EH (cell line): ENCODE measurements around the gene BBX.
A peak's percentile ranks its signal among the peaks of the same experiment; 100 is the strongest.
"Not testable (repeated sequence)": the region's sequence is repeated elsewhere in the genome, so short reads cannot be mapped to it uniquely, and the experiment has no call there.

Experiments used
- DNase-seq: peaks from one replicate; pipeline ENCODE4 v3.0.0-alpha.2; 2015; ENCODE audit warnings: low read depth

BBX gene

DNA sequence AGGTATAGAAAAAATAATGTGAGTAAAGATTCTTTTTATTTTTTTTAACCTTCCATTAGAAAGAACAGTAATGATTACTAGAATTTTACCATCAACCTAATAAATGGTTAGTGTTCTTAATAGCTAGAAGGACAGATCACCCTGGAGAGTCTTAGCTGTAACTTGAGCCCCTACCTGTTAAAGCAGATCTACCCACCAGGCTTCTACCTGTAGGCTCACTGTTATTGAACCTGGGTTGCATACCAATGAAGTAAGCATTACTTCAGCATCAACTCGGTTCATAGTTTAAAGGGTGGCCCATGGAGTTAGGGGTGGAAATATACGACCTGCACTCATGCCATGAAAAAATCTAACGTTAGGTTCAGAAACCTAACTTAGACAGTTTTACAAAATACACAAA, 280.4 kb downstream of the BBX start:
- DNase-seq: no peak

DNA sequence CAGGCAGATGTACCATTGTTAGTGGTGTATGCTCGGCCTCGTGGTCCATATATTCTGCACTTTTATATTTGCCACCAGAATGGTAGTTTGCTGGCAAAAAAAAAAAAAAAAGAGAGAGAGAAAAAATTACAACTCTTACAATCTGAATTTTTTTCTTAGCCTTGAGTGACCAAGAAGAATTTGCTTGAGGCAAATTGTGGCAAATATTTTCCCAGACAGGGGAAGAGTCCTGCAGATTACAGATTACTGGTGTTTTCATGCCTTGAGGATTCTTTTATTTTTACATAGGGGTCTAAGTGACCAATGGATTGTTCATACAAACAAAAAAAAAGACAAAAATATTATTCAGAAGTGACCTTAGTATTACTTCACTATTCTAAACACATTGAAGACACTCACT, 283.3 kb downstream of the BBX start:
- DNase-seq: peak; percentile 44

DNA sequence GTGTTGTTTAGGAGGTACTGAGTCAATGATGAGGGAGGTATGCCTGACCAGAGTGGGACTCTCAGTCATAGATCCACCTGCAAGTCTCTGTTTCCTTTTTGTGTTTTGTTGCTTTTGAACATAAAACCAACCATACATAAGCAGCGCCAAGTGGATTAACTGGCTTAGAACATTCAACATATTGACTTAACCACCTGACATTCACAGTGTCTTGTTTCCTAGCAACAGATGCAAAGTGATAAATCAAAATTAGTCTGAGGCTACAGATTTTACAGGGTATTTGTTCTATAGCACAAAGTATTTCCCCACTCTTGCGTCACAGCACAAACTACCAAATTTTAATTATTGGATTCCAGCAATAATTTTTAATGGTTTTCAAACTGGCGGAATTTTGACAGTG, 283.8 kb downstream of the BBX start:
- no peak for DNase-seq

DNA sequence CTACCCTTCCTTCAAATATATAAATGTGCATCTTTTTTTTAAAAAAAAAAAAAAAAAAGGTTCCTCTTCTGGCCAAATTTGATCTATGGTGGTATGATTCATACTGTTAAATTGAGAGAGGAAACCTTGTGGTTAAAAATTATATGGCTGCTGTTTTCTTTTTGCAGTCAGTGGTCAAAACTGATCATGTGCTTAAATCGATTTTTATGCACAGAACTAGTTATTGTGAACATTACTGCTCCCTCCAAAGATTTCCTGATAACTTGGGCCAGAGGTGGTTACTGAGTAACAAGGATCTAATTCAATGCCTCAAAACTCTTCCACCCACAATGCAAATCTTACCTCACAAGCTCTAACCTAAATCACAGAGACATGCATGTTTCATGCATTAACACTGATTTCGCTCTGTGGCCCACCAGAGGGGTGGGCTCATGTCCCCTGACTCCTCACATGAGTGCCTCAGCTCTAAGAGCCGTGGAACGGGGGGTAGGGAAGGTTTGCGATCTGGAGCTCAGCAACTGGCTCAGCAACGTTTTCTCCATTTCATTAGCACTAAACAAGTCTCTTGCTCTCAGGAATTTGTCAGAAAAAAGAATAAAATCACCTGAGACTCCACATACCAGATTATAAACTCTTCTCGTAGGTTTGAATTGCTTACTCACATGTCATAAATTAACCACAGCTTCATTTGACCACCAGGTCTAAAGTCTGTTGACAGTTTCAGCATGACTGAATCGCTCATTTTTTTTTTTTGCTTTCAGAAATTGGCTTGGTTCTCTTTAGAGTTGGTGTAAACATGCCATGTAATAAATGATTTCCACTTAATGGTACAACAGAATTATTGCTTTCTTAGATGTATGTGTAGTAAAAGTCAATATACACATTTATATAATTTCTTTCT, 287.7 kb downstream of the BBX start:
- DNase-seq: no peak

DNA sequence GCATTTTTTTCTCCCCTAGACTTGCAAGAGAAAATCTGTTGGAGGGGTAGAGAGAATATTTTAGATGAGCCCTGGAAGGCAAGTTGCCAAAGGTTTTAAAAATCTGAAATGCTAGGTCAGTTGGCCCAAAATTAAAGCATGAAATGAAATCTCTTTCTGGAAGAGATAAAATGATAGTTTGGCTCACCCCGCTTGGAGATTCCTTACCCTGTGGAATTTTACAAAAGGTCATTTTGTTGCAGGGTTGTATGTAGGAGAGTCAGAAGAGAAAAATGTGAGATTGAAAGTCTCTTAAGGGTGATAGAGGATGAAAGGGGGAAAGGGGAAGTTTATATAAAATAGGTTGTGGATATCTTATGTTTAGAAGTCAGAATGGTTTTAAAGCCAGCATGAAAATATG, 290.3 kb downstream of the BBX start:
- peak; percentile 64 for DNase-seq

DNA sequence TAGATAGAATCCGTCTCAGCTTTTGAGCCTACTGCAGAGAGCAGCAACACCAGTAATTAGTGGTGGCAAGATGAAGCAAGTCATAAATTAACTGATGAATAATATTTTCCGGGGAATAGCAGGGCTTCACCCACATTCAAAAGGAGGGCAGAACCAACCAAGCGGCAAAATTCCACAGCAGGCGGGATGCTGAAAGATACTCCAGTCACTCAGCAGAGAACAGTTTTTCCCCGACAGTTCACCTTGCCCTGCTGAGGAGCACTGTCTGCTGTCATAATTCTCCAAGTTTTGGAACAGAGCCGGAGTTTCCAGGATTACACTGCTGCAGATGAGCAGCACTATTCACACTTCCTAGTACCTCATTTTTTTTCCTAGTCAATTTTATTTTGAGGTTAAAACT, 293.3 kb downstream of the BBX start:
- no peak for DNase-seq

DNA sequence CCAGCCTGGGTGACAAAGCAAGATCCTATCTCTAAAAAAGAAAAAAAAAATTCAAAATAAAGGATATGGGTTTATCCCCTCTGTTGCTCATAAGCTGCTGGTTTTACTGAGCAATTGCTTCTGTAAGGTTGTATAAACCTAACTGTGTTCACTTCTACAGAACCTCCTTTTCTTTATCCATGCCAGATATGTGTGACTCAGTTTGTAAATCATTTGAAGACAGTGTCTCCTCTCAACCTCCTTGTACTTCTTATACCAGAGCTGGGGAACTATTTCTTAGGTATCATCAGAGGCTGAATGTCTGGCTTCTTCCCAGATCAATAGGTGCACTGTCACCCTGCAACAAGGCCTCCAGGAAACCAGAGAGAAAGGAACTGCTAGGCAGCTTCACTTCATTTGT, 294.3 kb downstream of the BBX start:
- DNase-seq: no peak

DNA sequence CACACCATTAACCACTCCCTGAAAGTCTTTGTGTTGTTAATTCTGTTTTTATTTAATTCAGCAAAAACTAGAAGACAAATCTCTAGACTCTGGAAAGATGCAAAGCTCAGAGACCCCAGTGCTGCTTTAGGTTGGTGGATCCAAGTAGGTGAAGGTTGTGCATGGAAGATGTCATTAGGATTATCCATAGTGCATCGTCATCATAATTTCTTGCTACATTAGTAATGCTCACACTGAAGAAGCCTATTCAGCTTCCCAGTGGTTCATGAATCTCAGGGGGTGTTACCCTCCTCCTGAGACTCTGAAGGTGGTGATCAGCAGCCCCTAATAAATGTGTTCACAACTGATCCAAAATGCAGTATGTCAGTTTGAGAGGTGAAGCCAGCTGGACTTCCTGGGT, 295.3 kb downstream of the BBX start:
- DNase-seq: no peak

DNA sequence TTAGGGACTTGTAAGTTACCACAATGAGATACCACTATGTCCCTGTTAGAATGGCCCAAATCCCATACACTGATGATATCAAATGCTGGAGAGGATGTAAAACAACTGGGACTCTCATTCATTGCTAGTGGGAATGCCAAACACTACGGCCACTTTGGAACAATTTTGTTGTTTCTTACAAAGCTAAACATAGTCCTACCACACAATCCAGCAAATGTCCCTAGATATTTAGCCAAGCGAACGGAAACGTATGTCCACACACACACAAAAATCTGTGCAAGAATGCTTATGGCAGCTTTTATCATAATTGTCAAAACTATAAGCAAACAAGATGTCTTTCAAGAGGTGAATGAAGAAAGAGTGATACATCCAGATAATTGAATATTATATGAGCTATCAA, 296.9 kb downstream of the BBX start:
- no peak for DNase-seq

DNA sequence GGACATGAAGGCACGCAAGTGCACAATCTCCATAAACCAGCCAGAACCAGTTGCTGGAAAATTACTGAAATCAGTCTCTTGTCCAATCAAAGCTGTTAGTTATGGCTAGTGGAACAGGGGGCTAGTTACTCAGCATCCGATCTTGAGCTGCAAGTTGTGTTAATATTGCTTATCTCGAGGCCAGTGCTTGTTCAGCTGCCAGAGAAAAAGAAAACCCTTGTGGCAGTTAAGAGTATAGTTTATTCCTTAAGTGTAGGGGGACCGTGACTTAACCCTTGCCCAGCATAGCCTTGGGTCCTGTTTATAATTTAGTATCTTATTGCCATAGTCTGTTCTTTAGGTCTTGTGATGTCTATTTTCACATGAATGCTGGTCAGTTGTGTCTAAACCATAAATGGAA, 299.5 kb downstream of the BBX start:
- DNase-seq: no peak

DNA sequence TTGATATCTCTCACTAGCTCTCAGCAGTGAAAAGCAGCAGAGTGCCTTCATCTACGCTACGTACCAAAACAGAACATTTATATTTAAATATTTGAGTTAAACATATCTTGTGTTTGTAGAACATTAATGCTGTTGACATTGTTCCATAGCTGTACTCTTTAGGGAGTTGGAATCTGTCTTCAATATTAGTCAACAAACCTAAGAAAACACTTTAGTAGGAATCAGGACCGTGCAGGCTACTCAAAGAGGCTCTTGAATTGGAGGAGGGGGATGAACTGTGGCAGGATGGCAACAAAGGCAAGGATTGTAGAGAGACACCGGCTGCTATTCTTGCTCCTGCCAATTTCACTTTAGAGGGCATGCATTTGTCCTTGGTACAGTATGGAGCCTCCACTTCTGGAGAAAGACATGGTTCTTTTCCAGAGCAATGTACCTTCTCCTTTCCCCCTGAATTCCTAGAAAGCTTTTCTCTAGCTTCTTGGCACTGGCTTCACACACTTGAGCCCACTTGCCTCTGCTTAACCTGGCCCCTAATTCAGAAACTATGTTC, 302.1 kb downstream of the BBX start:
- no peak for DNase-seq

DNA sequence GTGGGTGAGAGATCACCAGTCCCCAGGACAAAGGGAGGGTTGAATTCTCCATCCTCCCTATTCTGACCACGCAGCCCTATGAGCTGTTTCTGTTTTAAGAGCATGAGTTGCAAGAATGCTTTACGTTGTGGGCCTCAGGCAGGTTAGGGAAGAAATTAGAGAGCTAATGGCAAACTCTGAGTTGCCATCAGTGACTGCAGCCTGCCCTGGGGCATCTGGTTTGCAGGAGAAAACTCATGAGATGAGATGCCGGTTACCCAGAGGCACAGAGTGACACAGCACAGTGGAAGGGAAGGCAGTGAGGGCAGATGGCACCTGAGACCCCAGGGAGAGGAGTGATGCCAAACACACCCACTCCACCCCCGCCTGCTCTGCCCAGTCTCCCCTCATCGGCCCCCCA, 302.8 kb downstream of the BBX start:
- DNase-seq: no peak

DNA sequence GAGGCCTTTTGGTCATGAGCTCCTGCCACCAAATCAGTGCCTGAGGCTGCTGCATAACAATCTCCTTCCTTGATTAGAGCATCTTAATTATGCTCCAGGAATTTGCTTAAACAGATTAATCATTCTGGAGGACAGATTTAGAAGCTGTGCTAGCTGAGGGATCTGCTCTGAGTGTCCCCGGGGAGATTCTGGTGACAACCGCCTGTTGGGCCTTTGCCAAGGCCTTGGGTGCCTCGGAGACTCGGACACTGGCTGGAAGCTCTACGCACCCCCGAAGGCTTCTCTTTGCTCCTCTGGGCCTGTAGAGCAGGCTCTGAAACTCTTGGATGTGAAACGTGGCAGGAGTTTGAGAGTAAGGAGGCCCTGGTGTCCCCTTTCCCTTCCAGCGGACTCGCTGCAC, 304.0 kb downstream of the BBX start:
- DNase-seq: no peak

DNA sequence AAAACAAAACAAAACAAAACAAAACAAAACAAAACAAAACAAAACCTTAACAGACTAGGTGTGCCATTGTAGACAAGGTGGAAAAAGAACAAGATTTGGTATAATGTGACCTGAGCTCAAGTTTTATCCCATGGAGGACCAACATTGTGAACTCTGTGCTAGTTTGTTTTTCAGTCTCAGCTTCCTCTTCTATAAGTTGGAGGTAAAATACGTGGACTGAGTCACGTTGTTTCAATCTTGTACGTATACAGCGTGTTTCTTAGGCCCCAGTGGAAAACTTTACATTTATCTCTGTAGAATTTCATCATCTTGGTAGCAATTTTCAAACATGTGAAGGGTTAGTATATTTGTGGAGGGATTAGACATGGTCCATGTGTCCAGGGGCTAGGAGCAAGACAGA, 306.4 kb downstream of the BBX start:
- DNase-seq: no peak

DNA sequence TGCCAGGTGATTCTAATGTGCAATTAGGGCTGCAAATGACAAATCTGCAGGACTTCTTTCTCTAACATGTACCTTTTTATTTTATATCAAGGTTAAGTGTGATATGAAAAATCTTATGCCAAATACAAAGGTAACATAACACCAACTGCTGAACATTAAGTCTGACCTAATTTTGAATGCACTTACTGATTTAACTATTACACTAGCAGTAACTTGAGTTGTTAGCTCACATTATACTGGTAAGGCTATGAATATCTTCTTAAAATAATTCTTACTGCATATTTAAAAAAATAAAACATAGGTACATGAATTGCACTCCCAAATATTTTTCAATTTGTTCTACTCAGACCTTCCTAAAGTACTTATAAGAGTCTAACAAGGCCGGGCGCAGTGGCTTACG, 308.8 kb downstream of the BBX start:
- DNase-seq: no peak

DNA sequence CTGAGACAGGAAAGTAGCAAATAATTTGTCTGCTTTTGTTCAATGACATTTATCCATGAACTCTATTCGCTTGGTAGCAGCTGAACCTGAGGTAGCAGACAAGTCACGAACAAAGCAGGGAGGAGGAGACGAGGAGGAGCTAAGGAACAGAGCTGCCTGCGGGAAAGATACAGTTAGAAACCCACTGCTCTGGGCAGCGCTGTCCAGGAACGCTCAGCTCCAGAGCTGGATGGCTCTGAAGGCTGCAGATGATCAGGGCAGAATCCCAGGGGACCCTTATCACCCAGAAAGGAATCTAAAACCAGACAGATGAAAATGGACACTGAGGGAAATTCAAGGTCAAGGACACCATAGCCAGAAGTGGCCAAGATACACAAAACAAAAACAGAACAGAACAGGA, 310.3 kb downstream of the BBX start:
- no peak for DNase-seq

DNA sequence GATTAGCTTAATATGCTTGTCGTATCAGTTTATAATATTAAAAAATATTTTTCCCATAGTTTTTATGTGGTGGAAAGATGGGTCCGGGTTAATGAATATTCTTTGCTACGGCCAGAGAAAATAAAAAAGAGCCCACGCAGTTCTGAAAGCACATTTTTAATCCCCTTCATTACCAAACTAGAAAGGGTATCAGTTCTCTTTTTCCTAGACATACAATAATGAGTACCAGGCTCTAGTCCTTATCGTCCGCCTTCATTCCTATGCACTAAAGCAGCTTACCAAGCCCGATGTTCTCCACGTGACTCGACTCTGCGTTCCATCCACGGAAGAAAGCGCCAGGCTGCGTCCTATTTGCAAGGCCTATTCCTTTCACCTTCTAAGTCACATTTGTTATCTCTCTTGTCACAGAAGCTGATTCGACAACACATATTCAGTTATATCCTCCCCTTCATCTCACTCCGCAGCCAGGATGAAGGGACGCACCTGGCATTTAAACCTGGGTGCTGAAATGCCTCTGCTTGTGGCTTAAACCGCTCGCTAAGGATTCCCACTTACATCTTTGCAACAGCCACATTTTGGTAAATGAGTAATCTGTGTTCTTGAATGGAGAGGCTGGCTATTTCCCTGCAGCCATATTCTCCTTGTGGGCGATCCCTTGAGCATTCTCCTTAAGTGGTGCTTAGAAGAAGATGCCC, 311.1 kb downstream of the BBX start:
- DNase-seq: no peak

DNA sequence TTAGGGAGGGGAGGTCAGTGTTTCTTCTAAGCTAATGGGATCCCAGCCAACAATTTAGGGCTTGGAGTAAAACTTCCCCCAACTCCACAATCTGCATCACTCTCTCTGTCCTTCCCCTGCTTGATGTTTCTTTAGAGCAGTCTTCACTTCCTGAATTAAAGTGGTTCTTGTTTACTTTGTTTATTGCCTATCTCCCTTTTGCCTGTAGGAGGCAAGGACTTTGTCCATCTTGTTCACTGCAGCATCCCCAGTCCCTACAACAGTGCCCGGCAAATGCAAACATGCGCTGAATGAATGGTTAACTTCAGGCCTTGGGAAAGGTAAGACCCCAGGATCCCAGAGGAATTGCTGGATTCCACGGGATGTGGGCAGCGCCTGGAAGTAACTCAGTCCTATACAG, 312.2 kb downstream of the BBX start:
- DNase-seq: not testable (repeated sequence)

DNA sequence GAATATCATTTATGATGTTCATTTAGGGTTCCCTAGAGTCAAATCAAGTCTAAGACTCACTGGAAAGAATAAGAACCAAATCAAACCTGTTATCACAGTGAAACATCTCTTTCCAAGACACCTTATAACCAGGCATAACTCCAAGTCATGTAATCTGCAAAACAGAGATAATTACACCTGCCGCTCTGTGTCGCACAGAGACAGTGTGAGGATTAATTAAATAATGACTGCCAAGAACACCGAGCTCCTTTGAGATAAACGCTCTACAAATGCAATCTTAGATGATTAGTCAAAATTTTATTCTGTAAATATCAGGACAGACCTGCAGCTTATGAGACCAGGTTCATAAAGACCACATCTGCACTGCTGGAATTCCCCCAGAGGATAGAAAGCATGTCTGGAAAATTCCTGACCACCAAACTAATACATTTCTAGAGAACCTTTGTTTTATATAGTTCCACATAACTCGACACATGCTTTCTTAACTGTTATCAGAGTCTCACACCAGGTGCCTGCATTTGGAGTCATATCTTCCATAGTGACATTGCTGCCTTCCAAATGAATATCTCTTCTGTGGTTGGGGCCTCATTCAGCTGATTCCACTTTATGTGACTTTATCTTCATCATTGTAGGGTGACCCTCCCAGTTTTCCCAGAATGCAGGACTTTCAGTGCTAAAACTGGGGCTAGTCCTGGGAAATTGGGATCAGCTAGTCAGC, 315.3 kb downstream of the BBX start:
- DNase-seq: no peak

DNA sequence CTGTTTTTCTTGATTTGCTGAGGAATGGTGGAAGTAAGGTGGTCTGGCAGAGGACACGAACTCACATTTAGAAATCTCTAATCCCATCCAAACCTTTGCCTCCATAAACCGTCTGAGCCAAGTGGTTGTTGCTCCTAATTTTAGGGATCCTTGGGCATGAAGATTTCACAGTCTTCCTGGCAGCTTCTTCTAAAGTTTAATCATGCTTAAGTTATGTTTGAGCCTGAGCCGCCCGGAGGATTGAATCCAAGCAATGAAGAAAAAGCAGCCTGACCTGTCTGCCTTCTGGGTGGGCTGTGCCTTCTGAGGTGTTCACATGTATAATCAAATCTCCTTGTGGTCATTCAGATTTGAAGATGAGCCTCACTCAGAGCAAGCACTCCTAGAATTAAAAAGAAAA, 319.1 kb downstream of the BBX start:
- no peak for DNase-seq

DNA sequence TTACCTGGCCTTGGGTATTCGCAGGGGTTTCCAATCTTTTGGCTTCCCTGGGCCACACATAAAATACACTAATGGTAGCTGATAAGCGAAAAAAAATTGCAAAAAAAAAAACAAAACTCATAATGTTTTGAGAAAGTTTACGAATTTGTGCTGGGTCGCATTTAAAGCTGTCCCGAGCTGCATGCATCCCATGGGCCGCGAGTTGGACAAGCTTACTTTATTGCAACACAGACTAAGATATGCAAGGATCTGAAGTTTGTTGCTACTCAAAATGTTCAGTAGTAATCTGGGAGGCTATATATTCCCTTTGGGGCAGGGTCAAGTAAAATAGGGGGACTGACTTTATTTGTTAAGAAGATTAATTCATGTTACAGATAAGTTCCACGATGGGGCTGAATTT, 320.2 kb downstream of the BBX start:
- no peak for DNase-seq

DNA sequence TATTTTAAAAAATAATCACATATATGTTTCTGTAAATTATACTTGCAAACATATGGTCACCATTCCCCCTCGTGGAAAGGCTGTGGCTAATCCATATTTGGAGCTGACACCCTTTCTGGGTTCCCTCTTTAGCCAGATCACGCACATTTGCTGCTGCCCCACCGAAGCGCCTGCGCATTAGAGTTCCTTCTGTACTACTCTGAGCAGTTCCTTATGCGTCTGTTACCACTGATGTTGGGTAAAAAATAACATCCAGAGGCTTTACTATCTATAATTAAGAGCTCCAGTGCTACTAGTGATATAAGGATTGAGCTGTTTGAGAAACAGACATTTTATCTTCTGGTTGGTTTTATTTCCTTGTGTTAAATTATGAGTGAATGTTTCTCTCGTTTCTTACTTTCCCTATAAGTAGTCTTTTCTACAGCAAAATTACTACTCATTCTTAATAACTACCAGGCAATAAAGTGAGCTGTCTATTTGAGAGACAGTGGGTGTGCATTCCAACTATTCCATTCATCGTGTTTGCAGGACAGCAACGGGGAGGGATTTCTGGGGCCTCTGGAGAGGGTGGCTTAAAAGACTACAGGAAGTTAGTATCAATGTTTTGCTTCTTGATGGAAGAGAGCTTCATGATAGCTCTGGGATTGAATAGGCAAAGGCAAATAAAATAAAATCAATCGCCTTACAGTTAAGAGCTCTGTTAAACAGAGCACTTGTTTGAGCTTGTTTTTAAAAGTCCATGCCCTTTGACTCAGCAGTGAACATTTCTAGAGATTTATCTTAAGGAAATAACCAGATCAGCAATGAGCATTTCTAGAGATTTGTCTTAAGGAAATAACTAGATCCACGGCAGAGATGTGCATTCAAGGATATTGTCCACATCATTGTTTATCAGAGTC, 322.9 kb downstream of the BBX start:
- DNase-seq: peak; percentile 64
